HG03045 (cell line): ENCODE data around the gene FXR1.
"Not testable (repeated sequence)": the region's sequence is repeated elsewhere in the genome, so short reads cannot be mapped to it uniquely, and the experiment has no call there.

Experiments
- ATAC-seq: cut with Tn5 transposase; IDR thresholded peaks from one replicate; pipeline ENCODE4 v1.9.1; 2021; ENCODE audit warnings: mild to moderate bottlenecking, moderate library complexity; ENCODE audit not compliant: unreplicated experiment

The FXR1 gene

DNA sequence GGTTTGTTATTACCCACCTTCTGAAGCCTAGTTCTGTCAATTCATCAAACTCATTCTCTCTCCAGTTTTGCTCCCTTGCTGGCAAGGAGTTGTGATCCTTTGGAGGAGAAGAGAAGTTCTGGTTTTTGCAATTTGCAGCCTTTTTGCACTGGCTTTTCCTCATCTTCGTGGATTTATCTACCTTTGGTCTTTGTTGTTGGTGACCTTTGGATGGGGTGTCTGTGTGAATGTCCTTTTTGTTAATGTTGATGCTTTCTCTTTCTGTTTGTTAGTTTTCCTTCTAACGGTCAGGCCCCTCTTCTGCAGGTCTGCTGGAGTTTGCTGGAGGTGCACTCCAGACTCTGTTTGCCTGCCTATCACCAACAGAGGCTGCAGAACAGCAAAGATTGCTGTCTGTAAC, 91.0 kb downstream of the FXR1 start:
- ATAC-seq, result not testable (repeated sequence)

DNA sequence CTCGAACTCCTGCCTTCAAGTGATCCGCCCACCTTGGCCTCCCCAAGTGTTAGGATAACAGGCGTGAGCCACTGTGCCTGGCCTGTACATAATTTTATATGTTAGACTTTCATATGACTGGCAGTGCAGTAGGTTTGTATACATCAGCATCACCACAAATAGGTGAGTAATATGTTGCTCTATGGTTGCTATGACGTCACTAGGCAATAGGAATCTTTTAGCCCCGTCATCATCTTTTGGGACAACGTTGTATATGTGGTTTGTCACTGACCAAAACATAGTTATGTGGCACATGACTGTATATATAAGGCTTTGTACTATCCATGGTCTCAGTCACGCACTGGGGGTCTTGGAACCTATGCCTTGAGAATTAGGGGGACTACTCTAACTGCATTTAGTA, 94.1 kb downstream of the FXR1 start:
- ATAC-seq, result no peak

DNA sequence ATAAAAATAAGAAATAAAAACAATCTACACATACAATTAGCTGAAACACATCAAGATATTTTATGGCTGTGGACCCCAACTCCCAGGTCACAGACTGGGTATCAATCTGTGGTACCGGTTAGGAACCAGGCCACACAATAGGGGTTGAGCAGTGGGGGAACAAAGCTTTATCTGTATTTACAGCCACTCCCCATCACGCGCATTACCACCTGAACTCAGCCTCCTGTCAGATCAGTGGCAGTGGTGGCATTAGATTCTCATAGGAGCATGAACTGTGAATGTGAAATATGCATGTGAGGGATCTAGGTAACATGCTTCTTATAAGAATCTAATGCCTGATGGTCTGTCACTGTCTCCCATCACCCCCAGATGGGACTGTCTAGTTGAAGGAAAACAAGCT, 94.8 kb downstream of the FXR1 start:
- ATAC-seq, result no peak

DNA sequence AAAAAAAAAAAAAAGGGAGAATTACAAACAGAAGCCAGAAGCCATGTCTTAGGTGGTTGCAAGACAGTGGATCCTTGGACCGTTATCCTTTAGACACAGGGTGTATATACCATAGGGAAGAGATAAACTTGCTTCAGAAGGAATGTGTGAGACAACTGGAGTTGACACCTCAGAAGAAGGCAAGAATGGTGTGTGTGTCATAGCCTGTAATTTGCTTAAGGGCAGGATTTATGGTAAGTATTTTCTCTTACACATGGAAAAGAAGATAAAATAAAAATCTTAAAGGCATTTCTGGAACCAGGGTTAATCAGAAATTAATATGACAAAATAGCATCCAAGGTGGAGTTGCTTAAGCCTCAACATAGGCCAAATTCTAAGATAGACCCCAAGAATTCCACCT, 96.3 kb downstream of the FXR1 start:
- no peak for ATAC-seq

DNA sequence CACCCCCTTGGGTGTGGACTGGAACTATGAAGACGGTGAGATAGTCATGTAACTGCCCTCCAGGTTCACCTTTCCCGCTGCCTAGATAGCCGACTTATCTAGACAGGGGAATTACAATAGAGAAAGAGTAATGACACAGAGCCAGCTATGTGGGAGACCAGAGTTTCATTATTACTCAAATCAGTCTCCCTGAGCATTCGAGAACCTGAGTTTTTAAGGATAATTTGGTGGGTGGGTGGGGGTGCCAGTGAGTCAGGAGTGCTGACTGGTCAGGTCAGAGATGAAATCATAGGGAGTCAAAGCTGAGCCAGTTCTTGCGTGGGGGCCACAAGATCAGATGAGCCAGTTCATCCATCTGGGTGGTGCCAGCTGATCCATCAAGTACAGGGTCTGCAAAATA, 96.8 kb downstream of the FXR1 start:
- ATAC-seq, result no peak

DNA sequence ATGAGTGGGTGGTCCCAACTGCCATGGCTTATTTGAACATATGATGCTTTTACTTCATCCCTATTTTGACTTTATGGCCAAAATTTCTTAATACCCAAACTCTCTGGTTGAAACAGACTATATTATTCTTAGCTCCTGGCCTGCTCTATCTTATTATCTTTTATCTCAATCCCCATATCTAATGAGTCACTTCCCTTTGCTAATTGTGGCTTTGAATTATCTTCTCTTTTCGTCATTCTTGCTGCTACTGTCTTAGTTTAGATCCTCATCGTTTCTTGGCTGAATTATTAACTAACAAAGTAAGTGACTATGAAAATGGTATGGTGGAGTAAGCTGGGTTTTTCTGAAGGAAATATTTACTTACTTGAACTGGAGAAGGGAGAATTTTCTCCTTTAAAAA, 105.2 kb downstream of the FXR1 start:
- ATAC-seq, result no peak

DNA sequence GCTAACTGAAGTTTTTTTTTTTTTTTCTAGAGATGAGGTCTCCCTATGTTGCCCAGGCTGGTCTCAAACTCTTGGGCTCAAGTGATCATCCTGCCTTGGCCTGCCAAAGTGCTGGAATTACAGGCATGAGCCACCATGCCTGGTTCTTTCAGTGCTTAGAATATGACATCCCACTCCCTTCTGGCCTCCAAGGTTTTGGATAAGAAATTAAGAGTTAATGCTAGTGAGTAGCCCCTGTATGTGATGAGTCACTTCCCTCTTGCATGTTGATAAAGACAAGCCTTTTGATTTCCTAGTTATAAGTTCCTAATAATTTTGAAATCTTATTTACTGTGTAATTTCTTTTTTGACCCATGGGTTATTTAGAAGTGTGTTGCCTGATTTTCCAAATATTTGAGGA, 112.7 kb downstream of the FXR1 start:
- no peak for ATAC-seq

DNA sequence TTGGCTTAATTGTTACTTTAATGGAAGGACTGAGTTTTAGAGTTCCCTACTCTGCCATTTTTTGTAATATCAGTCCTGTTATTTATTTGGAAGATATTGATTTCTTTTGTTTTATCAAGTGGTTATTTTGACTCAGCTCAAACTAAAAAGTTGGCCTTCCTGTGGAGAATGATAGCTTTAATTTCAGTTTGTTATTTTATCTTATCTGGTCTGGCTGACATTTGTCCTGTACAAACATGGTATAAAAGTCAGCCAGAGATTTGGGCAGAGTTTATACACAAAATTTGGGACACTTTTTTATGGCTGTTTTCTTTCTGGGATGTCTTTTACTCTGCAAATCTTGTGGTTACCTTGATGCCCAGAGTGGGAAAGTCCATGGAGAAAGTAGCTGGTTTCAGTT, 118.5 kb downstream of the FXR1 start:
- no peak for ATAC-seq
